H9 (cell line): ENCODE data around the gene GALNT13. TPM values are rescaled to one million over a fixed set of nuclear protein-coding genes. Genes with fewer than 3 reads are reported as not detected.

ENCODE experiments used
- DNase-seq: peaks from one replicate; pipeline ENCODE4 v3.0.0-alpha.2; 2017
- H2AFZ ChIP-seq: one replicate; pipeline ENCODE4 v1.6.1; 2013; ENCODE audit warnings: mild to moderate bottlenecking, low read length, control low read depth, moderate library complexity
- H2AK5ac ChIP-seq: 2 replicates; pipeline ENCODE4 v1.6.1; 2013; ENCODE audit warnings: low read length, control low read depth, mixed read lengths; ENCODE audit not compliant: insufficient read length
- H2BK120ac ChIP-seq: one replicate; pipeline ENCODE4 v1.6.1; 2013; ENCODE audit warnings: low read depth, mild to moderate bottlenecking, low read length, control low read depth, inconsistent platforms; ENCODE audit not compliant: poor library complexity, severe bottlenecking
- H2BK12ac ChIP-seq: 2 replicates; pipeline ENCODE4 v1.6.1; 2013; ENCODE audit warnings: low read length, control low read depth, mixed read lengths, low read depth; ENCODE audit not compliant: insufficient read length
- H2BK15ac ChIP-seq: 2 replicates; pipeline ENCODE4 v1.6.1; 2013; ENCODE audit warnings: low read depth, low read length, control low read depth
- H2BK20ac ChIP-seq: one replicate; pipeline ENCODE4 v1.6.1; 2013; ENCODE audit warnings: low read depth, mild to moderate bottlenecking, low read length, control low read depth, inconsistent platforms; ENCODE audit not compliant: poor library complexity, severe bottlenecking
- H2BK5ac ChIP-seq: 2 replicates; pipeline ENCODE4 v1.6.1; 2013; ENCODE audit warnings: low read length, control low read depth, mixed read lengths; ENCODE audit not compliant: insufficient read length
- H3K14ac ChIP-seq: 2 replicates; pipeline ENCODE4 v1.6.1; 2013; ENCODE audit warnings: low read length, control low read depth; ENCODE audit not compliant: insufficient read depth
- H3K18ac ChIP-seq: 2 replicates; pipeline ENCODE4 v1.6.1; 2013; ENCODE audit warnings: low read depth, mild to moderate bottlenecking, mixed read lengths, low read length, control low read depth; ENCODE audit not compliant: insufficient read length
- H3K23ac ChIP-seq: 2 replicates; pipeline ENCODE4 v1.6.1; 2013; ENCODE audit warnings: low read length, control low read depth, mixed read lengths, low read depth; ENCODE audit not compliant: insufficient read length
- H3K23me2 ChIP-seq: 2 replicates; pipeline ENCODE4 v1.6.1; 2013; ENCODE audit warnings: low read depth, mild to moderate bottlenecking, mixed read lengths, low read length, control low read depth; ENCODE audit not compliant: insufficient read length, poor library complexity, severe bottlenecking
- H3K27ac ChIP-seq: 2 replicates; pipeline ENCODE4 v1.5.1; 2013; ENCODE audit warnings: low read length, control low read depth, mixed read lengths, low read depth; ENCODE audit not compliant: insufficient read length
- H3K27me3 ChIP-seq: 2 replicates; pipeline ENCODE4 v1.6.1; 2013; ENCODE audit warnings: low read length, control low read depth, inconsistent platforms; ENCODE audit not compliant: insufficient read depth
- H3K4ac ChIP-seq: 2 replicates; pipeline ENCODE4 v1.6.1; 2013; ENCODE audit warnings: low read depth, mild to moderate bottlenecking, control low read depth, inconsistent platforms, low read length, moderate library complexity
- H3K4me1 ChIP-seq: 2 replicates; pipeline ENCODE4 v1.6.1; 2013; ENCODE audit warnings: low read length, control low read depth, inconsistent platforms; ENCODE audit not compliant: insufficient read depth
- H3K4me2 ChIP-seq: 2 replicates; pipeline ENCODE4 v1.6.1; 2013; ENCODE audit warnings: low read length, control low read depth, mixed read lengths; ENCODE audit not compliant: insufficient read length, insufficient read depth
- H3K56ac ChIP-seq: 2 replicates; pipeline ENCODE4 v1.6.1; 2013; ENCODE audit warnings: low read depth, mild to moderate bottlenecking, mixed read lengths, low read length, control low read depth; ENCODE audit not compliant: insufficient read length
- H3K79me1 ChIP-seq: 2 replicates; pipeline ENCODE4 v1.6.1; 2013; ENCODE audit warnings: low read depth, mild to moderate bottlenecking, moderate library complexity, low read length, control low read depth, inconsistent platforms; ENCODE audit not compliant: insufficient read depth, poor library complexity, severe bottlenecking
- H3K79me2 ChIP-seq: 2 replicates; pipeline ENCODE4 v1.6.1; 2013; ENCODE audit warnings: low read length, control low read depth, inconsistent platforms; ENCODE audit not compliant: insufficient read depth
- H3K9ac ChIP-seq: 2 replicates; pipeline ENCODE4 v1.6.1; 2013; ENCODE audit warnings: low read length, control low read depth, mixed read lengths; ENCODE audit not compliant: insufficient read length; ENCODE audit errors: extremely low read depth
- H3K9me3 ChIP-seq: one replicate; pipeline ENCODE4 v1.6.1; 2013; ENCODE audit warnings: low read depth, low read length, inconsistent platforms; ENCODE audit not compliant: control insufficient read depth
- H3T11ph ChIP-seq: one replicate; pipeline ENCODE4 v1.6.1; 2013; ENCODE audit warnings: mild to moderate bottlenecking, low read length, control low read depth, inconsistent platforms
- H4K20me1 ChIP-seq: one replicate; pipeline ENCODE4 v1.6.1; 2013; ENCODE audit not compliant: control insufficient read depth, insufficient read length, insufficient read depth
- H4K5ac ChIP-seq: 2 replicates; pipeline ENCODE4 v1.6.1; 2013; ENCODE audit warnings: low read depth, mild to moderate bottlenecking, mixed read lengths, low read length, control low read depth; ENCODE audit not compliant: insufficient read length
- H4K8ac ChIP-seq: replicated peaks from 2 replicates; pipeline ENCODE4 v1.6.1; 2013; ENCODE audit warnings: low read length, control low read depth, mixed read lengths, low read depth; ENCODE audit not compliant: insufficient read length
- H4K91ac ChIP-seq: 2 replicates; pipeline ENCODE4 v1.6.1; 2013; ENCODE audit warnings: low read depth, mild to moderate bottlenecking, moderate library complexity, mixed read lengths, low read length, control low read depth; ENCODE audit not compliant: insufficient read length
- H3K27ac Mint-ChIP-seq, 3 experiments: 2 replicates in 2 of 3; 3 replicates in 1 of 3; pipeline ENCODE4 v1.8.0; 2020 to 2021; ENCODE audit warnings: mixed read lengths in 3 of 3, mild to moderate bottlenecking in 1 of 3, moderate library complexity in 1 of 3
- H3K27me3 Mint-ChIP-seq: 2 replicates; pipeline ENCODE4 v1.8.0; 2021; ENCODE audit warnings: low read depth, mild to moderate bottlenecking, moderate library complexity, mixed read lengths
- H3K36me3 Mint-ChIP-seq, 3 experiments: 2 replicates in 2 of 3; 3 replicates in 1 of 3; pipeline ENCODE4 v1.8.0; 2020 to 2021; ENCODE audit warnings: low read depth in 3 of 3, mixed read lengths in 3 of 3; ENCODE audit not compliant: insufficient read depth in 1 of 3
- H3K4me1 Mint-ChIP-seq, 2 experiments: 2 replicates each; pipeline ENCODE4 v1.8.0; 2020; ENCODE audit warnings: mixed read lengths in 2 of 2
- H3K4me3 Mint-ChIP-seq, 2 experiments: 2 replicates in 1 of 2; 3 replicates in 1 of 2; pipeline ENCODE4 v1.8.0; 2020 to 2021; ENCODE audit warnings: mild to moderate bottlenecking in 2 of 2, mixed read lengths in 2 of 2, moderate library complexity in 1 of 2
- H3K9me3 Mint-ChIP-seq, 2 experiments: 2 replicates in 1 of 2; 3 replicates in 1 of 2; pipeline ENCODE4 v1.8.0; 2020; ENCODE audit warnings: mild to moderate bottlenecking in 2 of 2, mixed read lengths in 2 of 2, moderate library complexity in 1 of 2
- CTCF ChIP-seq: fragments of 200-600 bp; sonication (generic); conservative IDR thresholded peaks from 3 replicates; pipeline ENCODE4 v1.8.0; 2021; ENCODE audit warnings: antibody characterized with exemption, mild to moderate bottlenecking
- WGBS: extraction: QIAGEN DNeasy Blood & Tissue Kit; methylation state at CpG from one replicate; pipeline ENCODE4 v1.1.7; 2013; ENCODE audit warnings: missing lambda C conversion rate, low lambda C conversion rate, mixed read lengths; ENCODE audit not compliant: insufficient read length; ENCODE audit errors: extremely low coverage; 5-methylcytosine and 5-hydroxymethylcytosine counted together
- total RNA-seq: library from RNA; stranded (reverse); gene quantifications from 2 replicates; pipeline ENCODE4 v1.2.1, GENCODE V29; 2021

The GALNT13 gene
- total RNA-seq, 1 experiment from 2014 or later = 6.6 TPM

- no peak overlapping the region for H2AK5ac ChIP-seq
- Mint-ChIP-seq H3K9me3 (no peaks in the 10 kb centered on the region), H3K4me3 (no peak overlapping the region), H3K27ac (peak overlapping the region in 1 of 3 experiments; percentile 78; a peak in 1 of 7 replicates), H3K36me3 (no peaks in the 10 kb centered on the region), H3K4me1 (peaks cover 2 to 6% of the 10 kb centered on the region in 2 experiments; a peak in 3 of 4 replicates), H3K27me3 (no peaks in the 10 kb centered on the region)
- H3K56ac ChIP-seq = no peak overlapping the region
- no peak for TF ChIP-seq CTCF
- H3K14ac ChIP-seq = no peak overlapping the region
- H3K4me1 ChIP-seq = no peaks in the 10 kb centered on the region
- H4K91ac ChIP-seq = no peak overlapping the region
- H4K8ac ChIP-seq = no peak overlapping the region
- no peak overlapping the region for H2BK12ac ChIP-seq
- H2BK5ac ChIP-seq = no peak overlapping the region
- H3T11ph ChIP-seq = no peak overlapping the region
- H3K27me3 ChIP-seq = no peaks in the 10 kb centered on the region
- WGBS = no CpG with 5 or more reads among the region's 1 CpG
- H3K4ac ChIP-seq = no peak overlapping the region
- H2BK15ac ChIP-seq = no peak overlapping the region
- no peak overlapping the region for H3K4me2 ChIP-seq
- H2BK120ac ChIP-seq = no peak overlapping the region
- no peak overlapping the region for H3K23ac ChIP-seq
- DNase-seq = no peak
- no peak overlapping the region for H3K9ac ChIP-seq
- no peaks in the 10 kb centered on the region for H3K79me2 ChIP-seq
- H4K5ac ChIP-seq = no peak overlapping the region
- H3K9me3 ChIP-seq = no peaks in the 10 kb centered on the region
- no peak overlapping the region for H3K27ac ChIP-seq
- no peaks in the 10 kb centered on the region for H3K23me2 ChIP-seq
- no peak overlapping the region for H2AFZ ChIP-seq
- no peaks in the 10 kb centered on the region for H3K79me1 ChIP-seq
- H4K20me1 ChIP-seq = no peaks in the 10 kb centered on the region
- H3K18ac ChIP-seq = no peak overlapping the region
- no peak overlapping the region for H2BK20ac ChIP-seq
Observed at GRCh38 chr2:154329510-154329909, 457.8 kb downstream of the GALNT13 start.
